GM12875 (cell line): ENCODE data around the gene AKAP13.
"Not testable (repeated sequence)": the region's sequence is repeated elsewhere in the genome, so short reads cannot be mapped to it uniquely, and the experiment has no call there.

Experiments used
- H3K4me3 ChIP-seq: one replicate; pipeline ENCODE4 v1.5.1; 2011; ENCODE audit warnings: low read depth, low read length, control low read depth
- CTCF ChIP-seq: IDR thresholded peaks from 2 replicates; pipeline ENCODE4 v1.5.1; 2011; ENCODE audit warnings: low read depth, mild to moderate bottlenecking, control low read depth, inconsistent platforms, low read length, moderate library complexity, borderline replicate concordance; ENCODE audit not compliant: insufficient read depth

Gene AKAP13

DNA sequence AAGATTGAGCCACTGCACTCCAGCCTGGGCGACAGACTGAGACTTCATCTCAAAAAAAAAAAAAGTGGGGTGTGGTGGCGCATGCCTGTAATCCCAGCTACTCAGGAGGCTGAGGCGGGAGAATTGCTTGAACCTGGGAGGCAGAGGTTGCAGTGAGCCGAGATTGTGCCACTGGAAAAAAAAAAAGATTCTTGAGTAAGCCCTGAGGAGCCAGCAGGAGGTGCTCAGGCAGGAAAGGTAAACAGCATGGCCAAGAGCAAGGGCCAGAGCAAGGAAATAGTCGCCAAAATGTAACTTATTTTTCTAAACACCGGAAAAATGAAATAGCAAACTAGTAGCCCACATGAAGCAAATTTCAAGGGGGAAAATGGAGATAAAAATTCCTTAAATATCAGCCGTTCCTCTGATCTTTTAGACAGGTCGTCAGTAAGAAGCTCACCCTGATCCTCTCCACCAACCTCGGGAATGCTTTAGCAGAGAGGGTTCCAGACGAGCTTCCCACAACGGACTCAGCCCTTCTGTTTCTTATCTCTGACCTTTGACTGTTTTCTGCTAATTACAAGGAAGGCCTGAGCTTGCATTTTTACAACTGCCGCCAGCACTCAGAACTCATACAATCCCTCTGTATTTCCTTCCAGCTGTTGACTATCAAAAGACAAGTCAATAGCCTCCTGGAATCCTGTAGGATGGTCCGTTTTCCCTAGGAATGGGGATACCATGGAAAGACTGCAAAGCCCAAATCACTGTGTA is 45.0 kb upstream of the AKAP13 start:
- TF ChIP-seq CTCF: no peak
- H3K4me3 ChIP-seq: no peak overlapping the region

- TF ChIP-seq CTCF: no peak
- H3K4me3 ChIP-seq: no peak overlapping the region
These were observed 43.5 kb upstream of the AKAP13 start for GRCh38 chr15:85336880-85337279.

DNA sequence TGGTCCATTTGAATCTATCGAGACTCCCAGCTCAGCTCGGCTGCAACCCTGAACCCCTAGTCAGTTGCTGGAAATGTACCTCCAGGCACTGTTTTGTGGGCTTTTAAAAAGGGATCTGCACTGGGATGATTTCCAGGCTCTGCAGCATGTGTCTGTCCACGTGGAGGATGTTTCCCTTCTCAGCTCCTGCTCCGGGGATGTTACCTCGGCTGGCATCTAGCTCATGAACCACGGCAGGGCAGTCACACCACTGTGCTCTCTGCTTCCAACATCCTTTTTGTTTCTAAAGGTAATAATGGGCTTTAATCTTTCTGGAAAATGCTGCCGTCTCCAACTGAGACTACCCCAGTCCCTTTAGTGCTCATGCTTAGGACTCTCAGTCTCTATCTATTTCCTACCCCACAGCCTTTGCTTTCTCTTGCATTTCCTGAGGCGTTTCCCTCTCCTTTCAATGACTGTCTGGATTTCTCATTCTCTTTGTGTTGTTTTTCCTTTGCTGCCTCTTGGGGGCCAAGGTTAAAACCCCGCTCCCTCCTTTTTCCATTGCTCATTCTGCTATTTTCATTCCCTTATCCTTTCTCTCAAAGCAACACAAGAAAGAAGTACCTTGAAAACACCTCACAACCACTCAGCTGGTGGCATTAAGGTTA is 42.9 kb upstream of the AKAP13 start:
- H3K4me3 ChIP-seq: no peak overlapping the region
- TF ChIP-seq CTCF: no peak

- H3K4me3 ChIP-seq: no peak overlapping the region
- no peak for TF ChIP-seq CTCF
These were observed 40.1 kb upstream of the AKAP13 start for GRCh38 chr15:85340321-85340665.

GRCh38 chr15:85340852-85341251 is 39.6 kb upstream of the AKAP13 start:
- no peak for TF ChIP-seq CTCF
- H3K4me3 ChIP-seq: no peak overlapping the region

GRCh38 chr15:85342163-85342562 is 38.2 kb upstream of the AKAP13 start:
- H3K4me3 ChIP-seq: not testable (repeated sequence)

- not testable (repeated sequence) for H3K4me3 ChIP-seq
These were observed 37.0 kb upstream of the AKAP13 start for GRCh38 chr15:85343443-85343842.

GRCh38 chr15:85344241-85344640 is 36.2 kb upstream of the AKAP13 start:
- not testable (repeated sequence) for H3K4me3 ChIP-seq

DNA sequence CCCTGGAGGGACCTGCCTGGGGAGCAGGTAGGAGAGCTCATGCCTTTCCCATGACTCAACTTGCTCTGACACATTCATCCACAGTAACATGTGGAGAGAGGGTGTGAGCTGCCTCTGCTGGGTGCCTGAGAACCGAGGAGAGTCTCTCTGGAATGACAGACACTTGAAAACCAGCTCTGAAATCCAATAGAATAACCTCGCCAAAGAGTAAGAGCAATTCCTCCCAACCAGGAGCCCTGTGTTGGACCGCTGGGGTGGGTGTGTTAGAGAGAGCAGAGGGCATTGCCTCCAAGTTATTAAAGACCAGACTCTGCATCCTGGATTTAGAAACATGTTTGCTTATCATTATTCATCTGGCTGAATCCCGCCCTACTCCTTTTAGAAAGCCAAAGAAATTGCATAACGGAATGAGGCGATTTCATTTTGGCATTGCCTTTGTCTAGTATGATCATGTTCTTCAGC is 35.7 kb upstream of the AKAP13 start:
- H3K4me3 ChIP-seq: not testable (repeated sequence)

DNA sequence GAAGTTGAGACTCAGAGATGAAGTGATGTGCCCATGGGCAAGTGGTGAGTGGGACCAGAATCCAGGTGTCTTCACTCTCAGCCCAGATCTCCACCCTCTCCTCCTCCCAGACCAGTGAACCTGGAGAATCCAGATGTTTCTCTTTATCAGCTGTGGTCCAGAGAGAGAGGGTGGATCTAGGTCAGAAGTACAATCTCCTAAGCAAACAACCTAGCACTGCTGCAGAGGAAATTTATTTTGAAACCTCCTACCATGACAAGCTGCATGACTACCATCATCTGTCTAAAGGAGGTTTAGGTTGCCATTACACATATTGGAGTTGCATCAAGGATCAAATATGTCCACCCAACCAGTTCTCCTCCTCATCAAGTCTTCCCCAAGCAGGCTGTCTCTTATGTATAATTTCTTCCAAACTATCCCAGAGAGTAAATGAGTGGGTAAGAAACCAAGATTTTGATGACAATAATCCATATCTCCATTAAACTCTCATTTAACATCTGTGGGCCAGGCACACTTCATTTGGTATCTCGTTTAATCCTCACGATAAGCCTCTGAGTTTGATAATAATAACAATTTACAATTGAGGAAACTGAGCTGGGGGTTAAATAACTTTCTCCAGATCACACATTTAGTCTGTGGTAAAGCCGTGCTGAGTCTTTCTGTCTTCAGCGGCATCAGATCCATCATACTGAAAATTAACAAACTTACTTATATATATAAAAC is 35.0 kb upstream of the AKAP13 start:
- not testable (repeated sequence) for H3K4me3 ChIP-seq

- not testable (repeated sequence) for H3K4me3 ChIP-seq
These were observed 33.8 kb upstream of the AKAP13 start for GRCh38 chr15:85346462-85347084.

GRCh38 chr15:85347264-85348047 is 32.9 kb upstream of the AKAP13 start:
- H3K4me3 ChIP-seq: not testable (repeated sequence)
